HepG2 (cell line): ENCODE measurements around the gene RTEL1. TPM values are rescaled to one million over a fixed set of nuclear protein-coding genes. Genes with fewer than 3 reads are reported as not detected.
A peak's percentile ranks its signal among the peaks of the same experiment; 100 is the strongest.

Experiments used
- ATAC-seq: fragments of 200-7000 bp; cut with Tn5 transposase; 3 replicates; pipeline ENCODE4 v1.9.1; 2020; ENCODE audit warnings: mild to moderate bottlenecking, moderate library complexity
- BruUV-seq: library from RNA; stranded (reverse); fragments of 400-500 nt; replicated peaks from 2 replicates; lab custom pipeline; 2021; lab: Mats Ljungman, UMichigan
- CTCF ChIA-PET: fragments of 300-600 bp; formaldehyde crosslinking; extraction: SDS; loops from one replicate; lab custom pipeline; 2021; ENCODE audit warnings: low total read pairs, inconsistent platforms, low intra/inter-chr PET ratio; lab: Yijun Ruan, JAX
- POLR2A ChIA-PET: fragments of 350-600 bp; sonication (Branson Sonifier 250); formaldehyde crosslinking; loops from one replicate; lab custom pipeline; 2020; ENCODE audit warnings: antibody characterized with exemption, inconsistent platforms; lab: Yijun Ruan, JAX
- DNase-seq: peaks from one replicate; pipeline ENCODE4 v3.0.0-alpha.2; 2015; ENCODE audit warnings: low spot score
- FAIRE-seq: peaks from 3 replicates; lab custom pipeline; 2011; peaks lifted over from hg19 to GRCh38; lab: Jason Lieb, UNC
- H2AFZ ChIP-seq: one replicate; pipeline ENCODE4 v1.6.1; 2011; ENCODE audit warnings: low read length, inconsistent platforms
- H3K27ac ChIP-seq: fragments of 300-600 bp; 3 replicates; pipeline ENCODE4 v1.8.0; 2011; ENCODE audit warnings: mixed run types, mild to moderate bottlenecking, mixed read lengths, low read length, inconsistent platforms; ENCODE audit not compliant: insufficient read depth; ENCODE audit errors: extremely low read length
- H3K27me3 ChIP-seq, 2 experiments: fragments of 200-600 bp in 1 of 2; 2 replicates in 1 of 2; 3 replicates in 1 of 2; pipeline versions ENCODE4 v1.6.0 to v1.8.0; 2011; ENCODE audit warnings: low read length in 2 of 2, mild to moderate bottlenecking in 2 of 2, moderate library complexity in 2 of 2, inconsistent platforms in 1 of 2; ENCODE audit not compliant: insufficient read depth in 2 of 2, control insufficient read depth in 1 of 2
- H3K36me3 ChIP-seq, 2 experiments: fragments of 200-600 bp in 1 of 2; replicated peaks in 1 of 2; 2 replicates in 1 of 2; 3 replicates in 1 of 2; pipeline versions ENCODE4 v1.5.1 to v1.8.0; 2011; ENCODE audit warnings: low read length in 2 of 2, inconsistent platforms in 1 of 2; ENCODE audit not compliant: insufficient read depth in 2 of 2, control insufficient read depth in 1 of 2
- H3K4me1 ChIP-seq: 2 replicates; pipeline ENCODE4 v1.5.1; 2012; ENCODE audit warnings: low read length, inconsistent platforms; ENCODE audit not compliant: insufficient read depth
- H3K4me2 ChIP-seq: 2 replicates; pipeline ENCODE4 v1.6.0; 2011; ENCODE audit warnings: low read depth, low read length, inconsistent platforms
- H3K4me3 ChIP-seq, 3 experiments: fragments of 200-600 bp in 1 of 3; sonication (generic), shearing (Covaris generic) in 1 of 3; replicated peaks in 1 of 3; 2 replicates each; pipeline ENCODE4 v1.5.1; 2011 to 2016; ENCODE audit warnings: low read length in 3 of 3, inconsistent platforms in 2 of 3, low read depth in 2 of 3, mild to moderate bottlenecking in 2 of 3, control low read depth in 1 of 3, mixed read lengths in 1 of 3; ENCODE audit not compliant: insufficient read depth in 1 of 3
- H3K79me2 ChIP-seq: one replicate; pipeline ENCODE4 v1.6.1; 2011; ENCODE audit warnings: low read length, inconsistent platforms; ENCODE audit not compliant: insufficient read depth
- H3K9ac ChIP-seq: 2 replicates; pipeline ENCODE4 v1.6.0; 2011; ENCODE audit warnings: mild to moderate bottlenecking, low read depth, low read length, inconsistent platforms; ENCODE audit not compliant: insufficient read depth
- H3K9me3 ChIP-seq: 2 replicates; pipeline ENCODE4 v1.5.1; 2012; ENCODE audit warnings: mild to moderate bottlenecking, low read length
- H4K20me1 ChIP-seq: 2 replicates; pipeline ENCODE4 v1.6.0; 2011; ENCODE audit warnings: inconsistent platforms, mild to moderate bottlenecking, low read length, moderate library complexity; ENCODE audit not compliant: insufficient read depth
- BRD4 ChIP-seq: sonication (generic); formaldehyde crosslinking; IDR thresholded peaks from 2 replicates; pipeline ENCODE4 v1.4.0; 2020; ENCODE audit warnings: missing genetic modification reagents
- HNRNPL ChIP-seq: fragments of 200-400 bp; formaldehyde crosslinking; IDR thresholded peaks from 2 replicates; pipeline ENCODE4 v1.6.1; 2017; ENCODE audit warnings: mild to moderate bottlenecking, low read depth, low read length
- HOXD1 ChIP-seq: sonication (generic); formaldehyde crosslinking; IDR thresholded peaks from 2 replicates; pipeline ENCODE4 v1.5.0; 2020; ENCODE audit warnings: missing genetic modification reagents
- NBN ChIP-seq: fragments of 450-650 bp; conservative IDR thresholded peaks from 2 replicates; pipeline ENCODE4 v1.6.1; 2017
- NFIB ChIP-seq: sonication (generic); formaldehyde crosslinking; IDR thresholded peaks from 2 replicates; pipeline ENCODE4 v1.9.0; 2021; ENCODE audit warnings: missing genetic modification reagents, mild to moderate bottlenecking, borderline replicate concordance
- POLR2AphosphoS5 ChIP-seq: IDR thresholded peaks from 2 replicates; pipeline ENCODE4 v1.6.1; 2012; ENCODE audit warnings: low read depth, low read length
- ZBTB38 ChIP-seq: sonication (generic); formaldehyde crosslinking; IDR thresholded peaks from 2 replicates; pipeline ENCODE4 v1.5.1; 2020; ENCODE audit warnings: mild to moderate bottlenecking, missing genetic modification reagents
- ZFY ChIP-seq: sonication (generic); formaldehyde crosslinking; IDR thresholded peaks from 2 replicates; pipeline ENCODE4 v1.4.0; 2020; ENCODE audit warnings: missing genetic modification reagents
- ZNF20 ChIP-seq: sonication (generic); formaldehyde crosslinking; IDR thresholded peaks from 2 replicates; pipeline ENCODE4 v1.4.0; 2020; ENCODE audit warnings: mild to moderate bottlenecking, moderate library complexity, missing genetic modification reagents
- ZNF598 ChIP-seq: sonication (generic); formaldehyde crosslinking; IDR thresholded peaks from 2 replicates; pipeline ENCODE4 v1.5.1; 2020; ENCODE audit warnings: mild to moderate bottlenecking, missing genetic modification reagents, borderline replicate concordance
- ZNF775 ChIP-seq: sonication (generic); formaldehyde crosslinking; IDR thresholded peaks from 2 replicates; pipeline ENCODE4 v1.4.0; 2020; ENCODE audit warnings: missing genetic modification reagents, mild to moderate bottlenecking, moderate library complexity, borderline replicate concordance
- ZSCAN22 ChIP-seq: sonication (generic); formaldehyde crosslinking; IDR thresholded peaks from 2 replicates; pipeline ENCODE4 v1.4.0; 2020; ENCODE audit warnings: mild to moderate bottlenecking, missing genetic modification reagents
- WGBS: methylation state at CpG from one replicate; pipeline ENCODE4 v1.1.6; 2017; ENCODE audit warnings: low lambda C conversion rate; 5-methylcytosine and 5-hydroxymethylcytosine counted together
- in situ Hi-C: cut with HindIII; loops from 2 replicates; pipeline ENCODE4 v1.10.0; 2017; ENCODE audit warnings: low pct_unique_long_range_greater_than_20kb; ENCODE audit not compliant: extremely low pct_ligation_motif_present
- intact Hi-C: fragments of 100-400 bp; cut with micrococcal nuclease; formaldehyde crosslinking; loops from one replicate; pipeline ENCODE4 v1.10.0; 2022; ENCODE audit not compliant: unreplicated experiment
- polyA plus RNA-seq, 8 experiments: library from polyadenylated mRNA; depleted of rRNA in 3 of 8; stranded (reverse) in 7 of 8; unstranded in 1 of 8; fragments of >200 nt; fragmentation: Illumina TruSeq in 4 of 8; extraction: Trizol in 4 of 8; gene quantifications; 2 replicates each; pipeline versions ENCODE4 v1.2.1 to v1.2.3, GENCODE V29; 2011 to 2016; ENCODE audit warnings: low read depth in 4 of 8, missing spikeins in 1 of 8, mixed read lengths in 1 of 8; ENCODE audit not compliant: insufficient read depth in 1 of 8
- total RNA-seq, 5 experiments: library from RNA; depleted of rRNA; stranded (reverse); fragments of >200 nt; fragmentation: Illumina TruSeq; extraction: Trizol; gene quantifications; 2 replicates each; pipeline ENCODE4 v1.2.3, GENCODE V29; 2016; ENCODE audit warnings: low read depth in 1 of 5
- TF ChIP-seq, protein P1 (sequence below): sonication (generic); formaldehyde crosslinking; IDR thresholded peaks from 2 replicates; pipeline ENCODE4 v1.8.0; 2022; ENCODE audit warnings: low read depth, missing genetic modification reagents
- TF ChIP-seq, protein P2 (sequence below): sonication (generic); formaldehyde crosslinking; IDR thresholded peaks from 2 replicates; pipeline ENCODE4 v1.5.0; 2020; ENCODE audit warnings: missing genetic modification reagents
- TF ChIP-seq, protein P3 (sequence below): sonication (generic); formaldehyde crosslinking; IDR thresholded peaks from 2 replicates; pipeline ENCODE4 v1.4.0; 2020; ENCODE audit warnings: missing genetic modification reagents, borderline replicate concordance
- TF ChIP-seq, protein P4 (sequence below): sonication (generic); formaldehyde crosslinking; IDR thresholded peaks from 2 replicates; pipeline ENCODE4 v1.4.0; 2020; ENCODE audit warnings: mild to moderate bottlenecking, low read depth, missing genetic modification reagents

RTEL1 gene
- total and polyA plus RNA-seq, 2 of the 13 experiments (the other 11 are each of a cell fraction or from before 2014, with no cell fraction given): 21.8 to 36.4 TPM

DNA sequence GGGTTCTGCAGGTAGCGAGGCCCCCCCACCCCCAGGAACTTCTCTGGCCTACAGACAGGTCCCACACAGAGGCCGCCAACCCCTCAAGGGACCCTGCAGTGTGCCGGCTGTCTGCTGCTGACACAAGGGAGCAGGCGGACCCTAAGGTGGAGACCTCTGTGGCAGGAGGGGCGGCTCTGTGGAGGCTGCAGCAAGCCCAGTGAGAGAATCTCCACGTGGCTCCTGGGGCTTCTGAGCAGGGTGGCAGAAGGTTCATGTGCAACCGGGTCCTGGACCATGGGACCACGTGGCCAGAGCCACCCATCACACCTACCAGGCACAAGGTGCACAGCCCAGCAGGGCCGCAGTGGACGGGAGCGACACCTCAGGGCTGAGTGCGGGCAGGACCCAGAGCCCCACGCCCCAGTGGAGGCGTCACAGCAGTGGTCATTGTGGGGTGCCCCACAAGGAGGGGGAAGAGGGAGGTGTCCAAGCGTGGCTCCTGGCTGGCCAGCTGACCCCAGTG lies 45.4 kb downstream of the RTEL1 start:
- Histone ChIP-seq H3K9ac (no peak overlapping the region), H2AFZ (no peak overlapping the region), H3K9me3 (no peaks in the 10 kb centered on the region), H3K27me3 (no peaks in the 10 kb centered on the region; a peak in 1 of 5 replicates), H3K4me2 (no peak overlapping the region), H3K4me1 (peaks cover 11% of the 10 kb centered on the region), H4K20me1 (peaks cover 10% of the 10 kb centered on the region; the same call in 1 of the 2 replicates), H3K27ac (no peak overlapping the region), H3K79me2 (peaks cover 26% of the 10 kb centered on the region), H3K36me3 (peaks cover 17 to 32% of the 10 kb centered on the region in 2 experiments), H3K4me3 (no peak overlapping the region)
- WGBS: 95% methylated on average over 12 of the region's 15 CpGs
- DNase-seq: no peak
- ATAC-seq: no peak
- ChIA-PET CTCF (no interaction called here), POLR2A (interaction anchor here (1.5 to 12.4 kb wide), 3 partner anchors 33 to 161 kb away, joined by 5 to 190 read pairs (median 5); partner anchors contain the start of genes LIME1, SLC2A4RG and TPD52L2)
- in situ Hi-C loops (loop anchor here (10.0 kb wide), 1 partner anchor 81 kb away; no protein-coding TSS in a partner anchor), intact Hi-C loops (no loop called here)
- BruUV-seq: no TSS peak
- FAIRE-seq: no peak
- TF ChIP-seq, protein P1, sequence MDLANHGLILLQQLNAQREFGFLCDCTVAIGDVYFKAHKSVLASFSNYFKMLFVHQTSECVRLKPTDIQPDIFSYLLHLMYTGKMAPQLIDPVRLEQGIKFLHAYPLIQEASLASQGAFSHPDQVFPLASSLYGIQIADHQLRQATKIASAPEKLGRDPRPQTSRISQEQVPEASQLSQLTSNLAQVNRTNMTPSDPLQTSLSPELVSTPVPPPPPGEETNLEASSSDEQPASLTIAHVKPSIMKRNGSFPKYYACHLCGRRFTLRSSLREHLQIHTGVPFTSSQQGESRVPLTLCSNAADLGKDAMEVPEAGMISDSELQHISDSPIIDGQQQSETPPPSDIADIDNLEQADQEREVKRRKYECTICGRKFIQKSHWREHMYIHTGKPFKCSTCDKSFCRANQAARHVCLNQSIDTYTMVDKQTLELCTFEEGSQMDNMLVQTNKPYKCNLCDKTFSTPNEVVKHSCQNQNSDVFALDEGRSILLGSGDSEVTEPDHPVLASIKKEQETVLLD (CRISPR knock-in tag): no peak
- TF ChIP-seq ZNF20 (CRISPR knock-in tag) (no peak), NBN (no peak), ZSCAN22 (CRISPR knock-in tag) (no peak), ZNF598 (no peak), BRD4 (CRISPR knock-in tag) (no peak), NFIB (CRISPR knock-in tag) (0 out of 2 replicates have a peak, but pooled peaks have one; percentile 54), ZBTB38 (CRISPR knock-in tag) (no peak), HNRNPL (0 out of 2 replicates have a peak, but pooled peaks have one; percentile 25), ZNF775 (CRISPR knock-in tag) (no peak), ZFY (CRISPR knock-in tag) (0 out of 2 replicates have a peak, but pooled peaks have one; percentile 2), POLR2AphosphoS5 (0 out of 2 replicates have a peak, but pooled peaks have one; percentile 1), HOXD1 (no peak)
- TF ChIP-seq, protein P2, sequence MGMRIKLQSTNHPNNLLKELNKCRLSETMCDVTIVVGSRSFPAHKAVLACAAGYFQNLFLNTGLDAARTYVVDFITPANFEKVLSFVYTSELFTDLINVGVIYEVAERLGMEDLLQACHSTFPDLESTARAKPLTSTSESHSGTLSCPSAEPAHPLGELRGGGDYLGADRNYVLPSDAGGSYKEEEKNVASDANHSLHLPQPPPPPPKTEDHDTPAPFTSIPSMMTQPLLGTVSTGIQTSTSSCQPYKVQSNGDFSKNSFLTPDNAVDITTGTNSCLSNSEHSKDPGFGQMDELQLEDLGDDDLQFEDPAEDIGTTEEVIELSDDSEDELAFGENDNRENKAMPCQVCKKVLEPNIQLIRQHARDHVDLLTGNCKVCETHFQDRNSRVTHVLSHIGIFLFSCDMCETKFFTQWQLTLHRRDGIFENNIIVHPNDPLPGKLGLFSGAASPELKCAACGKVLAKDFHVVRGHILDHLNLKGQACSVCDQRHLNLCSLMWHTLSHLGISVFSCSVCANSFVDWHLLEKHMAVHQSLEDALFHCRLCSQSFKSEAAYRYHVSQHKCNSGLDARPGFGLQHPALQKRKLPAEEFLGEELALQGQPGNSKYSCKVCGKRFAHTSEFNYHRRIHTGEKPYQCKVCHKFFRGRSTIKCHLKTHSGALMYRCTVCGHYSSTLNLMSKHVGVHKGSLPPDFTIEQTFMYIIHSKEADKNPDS (CRISPR knock-in tag): 0 out of 2 replicates have a peak, but pooled peaks have one; percentile 35
- TF ChIP-seq, protein P3, sequence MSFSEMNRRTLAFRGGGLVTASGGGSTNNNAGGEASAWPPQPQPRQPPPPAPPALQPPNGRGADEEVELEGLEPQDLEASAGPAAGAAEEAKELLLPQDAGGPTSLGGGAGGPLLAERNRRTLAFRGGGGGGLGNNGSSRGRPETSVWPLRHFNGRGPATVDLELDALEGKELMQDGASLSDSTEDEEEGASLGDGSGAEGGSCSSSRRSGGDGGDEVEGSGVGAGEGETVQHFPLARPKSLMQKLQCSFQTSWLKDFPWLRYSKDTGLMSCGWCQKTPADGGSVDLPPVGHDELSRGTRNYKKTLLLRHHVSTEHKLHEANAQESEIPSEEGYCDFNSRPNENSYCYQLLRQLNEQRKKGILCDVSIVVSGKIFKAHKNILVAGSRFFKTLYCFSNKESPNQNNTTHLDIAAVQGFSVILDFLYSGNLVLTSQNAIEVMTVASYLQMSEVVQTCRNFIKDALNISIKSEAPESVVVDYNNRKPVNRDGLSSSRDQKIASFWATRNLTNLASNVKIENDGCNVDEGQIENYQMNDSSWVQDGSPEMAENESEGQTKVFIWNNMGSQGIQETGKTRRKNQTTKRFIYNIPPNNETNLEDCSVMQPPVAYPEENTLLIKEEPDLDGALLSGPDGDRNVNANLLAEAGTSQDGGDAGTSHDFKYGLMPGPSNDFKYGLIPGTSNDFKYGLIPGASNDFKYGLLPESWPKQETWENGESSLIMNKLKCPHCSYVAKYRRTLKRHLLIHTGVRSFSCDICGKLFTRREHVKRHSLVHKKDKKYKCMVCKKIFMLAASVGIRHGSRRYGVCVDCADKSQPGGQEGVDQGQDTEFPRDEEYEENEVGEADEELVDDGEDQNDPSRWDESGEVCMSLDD (CRISPR knock-in tag): no peak
- TF ChIP-seq, protein P4, sequence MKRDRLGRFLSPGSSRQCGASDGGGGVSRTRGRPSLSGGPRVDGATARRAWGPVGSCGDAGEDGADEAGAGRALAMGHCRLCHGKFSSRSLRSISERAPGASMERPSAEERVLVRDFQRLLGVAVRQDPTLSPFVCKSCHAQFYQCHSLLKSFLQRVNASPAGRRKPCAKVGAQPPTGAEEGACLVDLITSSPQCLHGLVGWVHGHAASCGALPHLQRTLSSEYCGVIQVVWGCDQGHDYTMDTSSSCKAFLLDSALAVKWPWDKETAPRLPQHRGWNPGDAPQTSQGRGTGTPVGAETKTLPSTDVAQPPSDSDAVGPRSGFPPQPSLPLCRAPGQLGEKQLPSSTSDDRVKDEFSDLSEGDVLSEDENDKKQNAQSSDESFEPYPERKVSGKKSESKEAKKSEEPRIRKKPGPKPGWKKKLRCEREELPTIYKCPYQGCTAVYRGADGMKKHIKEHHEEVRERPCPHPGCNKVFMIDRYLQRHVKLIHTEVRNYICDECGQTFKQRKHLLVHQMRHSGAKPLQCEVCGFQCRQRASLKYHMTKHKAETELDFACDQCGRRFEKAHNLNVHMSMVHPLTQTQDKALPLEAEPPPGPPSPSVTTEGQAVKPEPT (CRISPR knock-in tag): no peak
